Measurements from ENCODE around the gene SEC24C.
"Not testable (repeated sequence)": the region's sequence is repeated elsewhere in the genome, so short reads cannot be mapped to it uniquely, and the experiment has no call there.

SEC24C gene

DNA sequence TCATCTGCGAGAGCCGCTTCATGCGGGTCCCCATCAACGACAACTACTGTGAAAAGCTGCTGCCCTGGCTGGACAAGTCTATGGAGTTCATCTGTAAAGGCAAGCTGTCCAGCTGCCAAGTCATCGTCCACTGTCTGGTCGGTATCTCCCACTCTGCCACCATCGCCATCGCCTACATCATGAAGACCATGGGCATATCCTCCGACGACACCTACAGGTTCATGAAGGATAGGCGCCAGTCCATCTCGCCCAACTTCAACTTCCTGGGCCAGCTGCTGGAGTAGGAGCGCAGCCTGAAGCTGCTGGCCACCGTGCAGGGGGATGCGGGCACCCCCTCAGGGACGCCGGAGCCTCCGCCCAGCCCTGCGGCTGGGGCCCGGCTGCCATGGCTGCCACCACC is 11.7 kb upstream of the SEC24C start:
- DNase-seq (ENCODE audit: low read depth in 2 of 2) = no peak

DNA sequence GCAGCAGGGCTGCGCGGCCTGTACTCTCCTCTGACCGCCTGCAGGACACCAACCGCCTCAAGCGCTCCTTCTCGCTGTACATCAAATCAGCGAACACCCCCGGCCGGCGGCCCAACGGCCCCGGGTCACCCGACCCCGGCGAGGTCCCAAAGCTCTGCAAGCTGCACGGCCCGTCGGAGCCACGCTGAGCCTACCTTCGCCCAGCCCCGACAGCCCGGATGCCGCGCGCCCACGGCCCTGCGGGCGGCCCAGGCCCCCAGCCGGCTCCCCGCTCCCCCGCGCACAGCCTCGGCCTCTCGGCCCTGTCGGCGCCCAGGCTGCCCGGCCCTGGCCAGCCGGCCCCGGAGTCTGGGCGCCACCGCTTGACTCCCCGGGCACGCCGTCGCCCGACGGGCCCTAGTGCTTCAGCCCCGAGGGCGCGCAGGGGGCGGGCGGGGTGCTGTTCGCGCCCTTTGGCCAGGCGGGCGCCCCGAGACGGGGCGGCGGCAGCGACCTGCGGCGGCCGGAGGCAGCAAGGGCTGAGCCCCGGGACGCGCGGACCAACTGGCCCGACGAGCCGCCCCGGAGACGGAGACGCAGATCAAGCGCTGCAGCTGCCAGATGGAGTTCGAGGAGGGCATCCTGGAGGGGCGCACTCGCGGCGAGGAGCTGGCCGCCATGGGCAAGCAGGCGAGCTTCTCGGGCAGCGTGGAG is 11.1 kb upstream of the SEC24C start:
- DNase-seq (ENCODE audit: low read depth in 2 of 2) = no peak

DNA sequence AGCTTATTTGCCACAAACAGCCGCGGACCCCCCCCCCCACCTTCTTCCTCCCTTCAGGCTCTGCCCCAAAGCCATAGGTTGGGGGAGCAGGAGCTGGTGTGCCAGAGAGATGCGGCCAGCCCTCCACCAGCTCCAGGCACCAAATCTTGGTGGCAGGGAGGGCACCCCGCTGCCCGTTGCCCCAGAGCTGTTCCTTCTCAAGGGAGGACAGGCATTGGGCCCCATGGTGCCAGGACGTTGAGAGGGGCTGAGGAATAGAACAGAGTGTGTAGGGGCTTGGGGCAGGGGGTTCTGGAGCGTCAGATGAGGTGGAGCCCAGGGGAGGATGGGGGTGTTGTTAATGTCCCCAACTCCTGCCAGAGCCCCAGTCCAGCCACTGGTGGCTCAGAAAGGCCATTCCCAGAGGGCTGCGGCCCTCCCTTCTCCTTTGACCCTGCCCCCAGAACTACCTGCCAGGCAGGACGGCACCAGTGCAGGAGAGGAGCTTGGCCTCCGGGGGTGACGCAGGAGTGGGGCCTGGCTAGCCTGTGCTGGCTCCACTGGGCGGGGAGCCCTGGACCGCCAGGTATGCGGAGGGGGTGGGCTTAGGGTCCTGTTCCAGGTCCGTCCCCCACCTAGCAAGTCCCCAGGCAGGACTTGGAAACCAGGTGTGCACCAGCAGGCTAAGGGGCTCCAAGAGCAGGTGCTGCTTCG is 10.0 kb upstream of the SEC24C start:
- no peak for DNase-seq (ENCODE audit: low read depth in 2 of 2)

DNA sequence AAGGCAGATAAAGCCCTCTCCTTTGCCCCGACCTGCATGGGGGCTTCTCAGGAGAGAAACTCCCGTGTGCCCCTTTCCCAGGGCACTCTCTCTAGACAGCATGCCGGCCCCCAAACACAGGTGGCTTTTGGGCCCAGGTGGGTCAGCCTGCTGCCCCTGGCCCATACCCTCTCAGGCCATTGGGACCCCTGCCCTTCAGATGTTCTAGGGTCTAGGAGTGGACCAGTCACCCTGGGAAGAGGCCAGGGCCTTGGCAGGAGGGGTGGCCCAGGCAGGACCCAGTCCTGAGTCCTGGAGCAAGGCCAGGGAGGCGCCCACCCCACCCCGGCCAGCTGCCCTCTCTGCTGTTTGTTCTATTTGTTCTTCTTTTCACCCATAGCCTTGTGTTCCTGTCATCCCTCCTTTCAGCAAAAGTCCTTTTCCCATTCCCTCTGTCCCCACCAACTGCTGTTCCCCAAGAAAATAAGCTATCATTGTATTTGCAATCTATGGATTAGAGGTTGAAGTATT is 9.3 kb upstream of the SEC24C start:
- no peak for DNase-seq (ENCODE audit: low read depth in 2 of 2)

DNA sequence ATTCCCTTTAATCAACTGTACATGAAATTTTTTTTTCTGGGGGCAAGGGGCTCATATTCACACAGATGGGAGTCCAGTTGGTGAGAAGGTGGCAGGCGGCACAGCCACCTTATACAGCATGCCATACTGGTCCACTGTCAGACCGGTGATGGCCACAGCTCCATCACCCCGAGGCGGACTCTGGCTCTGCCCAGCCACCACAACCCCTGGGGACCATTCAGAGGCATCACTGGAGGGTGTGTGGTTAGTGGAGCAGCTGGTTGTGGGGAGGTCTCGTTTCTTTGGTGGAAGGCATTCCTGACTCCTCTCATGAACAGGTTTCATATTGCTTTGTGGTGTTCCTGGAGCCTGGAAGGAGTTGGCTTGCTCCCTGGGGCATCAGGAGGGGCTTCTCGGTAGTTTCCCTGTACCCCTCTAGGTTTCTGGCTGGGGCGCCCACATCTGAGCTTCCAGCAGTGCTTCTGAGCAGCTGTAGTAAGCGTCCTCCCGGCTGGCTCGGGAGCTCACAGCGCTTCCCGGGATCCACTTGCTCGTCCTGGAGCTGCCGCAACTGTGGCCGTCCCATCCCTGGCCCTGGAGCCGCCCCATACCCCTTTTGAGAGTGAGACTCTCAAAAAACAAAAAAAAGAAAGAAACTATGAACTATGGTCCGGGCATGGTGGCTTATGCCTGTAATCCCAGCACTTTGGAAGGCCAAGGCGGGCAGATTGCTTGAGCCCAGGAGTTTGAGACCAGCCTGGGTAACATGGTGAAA is 3.5 kb upstream of the SEC24C start:
- not testable (repeated sequence) for DNase-seq (ENCODE audit: low read depth in 2 of 2)

DNA sequence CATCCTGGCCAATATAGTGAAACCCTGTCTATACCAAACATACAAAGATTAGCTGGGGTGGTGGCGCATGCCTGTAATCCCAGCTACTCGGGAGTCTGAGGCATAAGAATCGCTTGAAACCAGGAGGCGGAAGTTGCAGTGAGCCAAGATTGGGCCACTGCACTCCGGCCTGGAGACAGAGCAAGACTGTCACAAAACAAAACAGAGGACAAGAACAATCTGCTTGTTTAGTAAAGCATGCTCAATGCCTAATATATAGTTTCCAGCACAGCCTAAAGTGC is 1.8 kb upstream of the SEC24C start:
- no peak for DNase-seq (ENCODE audit: low read depth in 2 of 2)

DNA sequence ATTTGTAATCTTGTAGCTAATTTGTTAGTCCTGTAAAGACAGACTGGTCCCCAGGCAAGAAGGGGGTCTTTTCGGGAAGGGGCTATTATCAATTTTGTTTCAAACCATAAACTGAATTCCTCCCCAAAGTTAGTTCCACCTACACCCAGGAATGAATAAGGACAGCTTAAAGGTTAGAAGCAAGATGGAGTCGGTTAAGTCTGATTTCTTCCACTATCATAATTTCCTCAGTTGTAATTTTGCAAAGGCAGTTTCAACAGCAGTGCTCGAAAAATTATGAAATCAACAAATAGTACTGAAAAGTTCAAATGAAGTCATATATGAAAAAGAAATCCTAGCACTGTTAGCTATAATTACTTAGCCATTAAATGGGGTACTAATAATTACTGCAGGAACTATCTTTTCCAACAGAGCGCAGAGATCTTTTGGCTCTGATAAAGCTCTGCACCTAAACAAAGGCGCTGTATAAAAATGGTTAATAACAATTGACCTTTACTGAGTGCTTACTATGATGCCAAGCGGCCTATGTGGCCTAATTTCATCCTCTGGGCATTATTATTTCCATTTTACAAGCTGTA is 756 bp upstream of the SEC24C start:
- DNase-seq (ENCODE audit: low read depth in 2 of 2) = no peak

DNA sequence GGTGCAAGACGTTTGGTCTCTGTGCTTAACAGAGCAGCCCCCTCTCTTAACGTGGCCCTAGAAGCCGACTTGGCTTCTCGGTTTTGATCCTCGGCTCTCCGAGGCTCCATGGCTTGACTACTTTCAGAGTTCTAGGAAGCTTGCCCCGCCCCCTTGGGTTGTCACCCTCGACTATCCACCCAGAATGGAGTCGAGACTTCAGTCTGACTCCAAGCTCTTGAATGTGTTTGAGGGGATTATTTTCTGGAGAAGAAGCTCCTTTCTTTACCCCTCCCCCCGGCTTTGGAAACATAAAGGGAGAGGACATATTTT is 448 bp downstream of the SEC24C start:
- DNase-seq (ENCODE audit: low read depth in 2 of 2) = no peak

DNA sequence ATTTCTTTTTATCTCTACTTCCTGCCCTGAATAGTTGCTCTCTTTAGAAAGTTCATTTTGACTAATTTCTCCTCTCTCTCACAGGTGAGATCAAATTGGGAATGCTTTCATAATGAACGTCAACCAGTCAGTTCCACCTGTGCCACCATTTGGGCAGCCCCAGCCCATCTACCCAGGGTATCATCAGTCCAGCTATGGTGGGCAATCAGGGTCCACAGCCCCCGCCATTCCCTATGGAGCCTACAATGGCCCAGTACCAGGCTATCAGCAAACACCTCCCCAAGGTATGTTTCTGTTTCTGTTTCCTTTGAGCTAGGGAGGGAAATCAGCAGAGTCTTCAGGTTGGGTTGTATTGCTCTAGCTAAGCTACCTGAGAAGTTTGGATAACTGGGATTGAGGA is 2.5 kb downstream of the SEC24C start:
- no peak for DNase-seq (ENCODE audit: low read depth in 2 of 2)

DNA sequence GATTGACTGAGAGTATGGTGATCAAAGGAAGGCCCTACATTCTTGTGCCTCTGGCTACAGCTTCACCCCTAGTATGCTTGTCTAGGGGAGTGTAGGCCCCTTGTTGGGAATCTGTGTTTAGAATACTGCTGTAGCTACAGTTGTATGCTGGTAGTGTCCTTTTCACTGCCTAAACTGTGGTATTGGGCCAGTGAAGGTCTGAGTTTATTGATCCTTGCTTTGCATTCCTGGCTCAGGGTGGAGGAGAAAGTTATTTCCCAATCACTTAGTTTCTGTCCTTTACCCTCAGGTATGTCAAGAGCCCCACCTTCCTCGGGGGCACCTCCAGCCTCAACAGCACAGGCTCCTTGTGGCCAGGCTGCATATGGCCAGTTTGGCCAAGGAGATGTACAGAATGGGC is 6.6 kb downstream of the SEC24C start:
- no peak for DNase-seq (ENCODE audit: low read depth in 2 of 2)

DNA sequence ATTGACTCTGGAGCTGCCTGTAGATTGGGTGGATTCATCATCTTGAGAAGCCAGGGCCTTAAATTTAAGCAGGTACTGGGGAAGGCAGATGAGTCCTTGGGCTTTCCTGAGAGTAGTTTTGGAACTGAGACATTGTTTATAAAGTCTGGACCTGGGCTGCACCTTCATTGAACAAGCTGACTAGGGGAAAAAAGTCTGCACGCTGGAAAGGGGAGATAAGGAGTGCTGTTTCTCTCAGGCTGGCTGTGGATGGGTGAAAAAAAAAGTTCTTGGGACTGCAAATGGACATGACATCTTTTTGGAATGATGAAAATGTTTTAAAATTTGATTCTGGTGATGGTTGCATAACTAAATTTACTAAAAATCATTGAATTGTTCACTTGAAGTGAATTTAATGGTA is 12.0 kb downstream of the SEC24C start:
- no peak for DNase-seq (ENCODE audit: low read depth in 2 of 2)

DNA sequence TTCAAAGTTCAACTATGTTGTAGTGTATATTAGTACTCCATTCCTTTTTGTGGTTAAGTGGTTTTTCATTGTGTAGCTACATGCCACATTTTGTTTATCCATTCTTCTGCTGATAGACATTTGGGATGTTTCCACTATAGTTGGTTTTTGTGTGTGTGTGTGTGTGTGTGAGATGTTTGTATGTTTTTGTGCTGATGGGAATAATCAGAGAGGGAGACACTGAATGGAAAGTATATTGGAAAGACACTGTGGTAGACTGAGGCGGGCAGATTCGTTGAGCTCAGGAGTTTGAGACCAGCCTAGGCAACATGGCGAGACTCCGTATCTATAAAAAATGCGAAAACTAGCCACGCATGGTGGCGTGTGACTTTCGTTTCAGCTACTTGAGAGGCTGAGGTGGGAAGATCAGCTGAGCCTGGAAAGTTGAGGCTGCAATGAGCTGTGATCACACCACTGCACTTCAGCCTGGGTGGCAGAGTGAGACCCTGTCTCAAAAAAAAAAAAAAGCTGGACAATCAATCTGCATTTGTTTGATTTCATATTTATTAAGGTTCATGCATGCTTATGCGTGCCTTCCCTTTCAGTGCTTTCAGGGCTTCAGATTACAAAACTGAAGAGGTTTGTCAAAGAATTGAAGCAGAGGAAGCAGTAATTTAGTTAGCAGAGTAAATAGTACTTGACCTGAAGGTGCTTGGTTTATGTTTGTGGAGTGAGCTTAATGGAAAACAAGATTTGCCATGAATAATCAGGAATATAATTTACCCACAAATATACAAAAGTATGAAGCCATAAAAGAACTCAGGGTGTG is 14.7 kb downstream of the SEC24C start:
- DNase-seq (ENCODE audit: low read depth in 2 of 2) = no peak

DNA sequence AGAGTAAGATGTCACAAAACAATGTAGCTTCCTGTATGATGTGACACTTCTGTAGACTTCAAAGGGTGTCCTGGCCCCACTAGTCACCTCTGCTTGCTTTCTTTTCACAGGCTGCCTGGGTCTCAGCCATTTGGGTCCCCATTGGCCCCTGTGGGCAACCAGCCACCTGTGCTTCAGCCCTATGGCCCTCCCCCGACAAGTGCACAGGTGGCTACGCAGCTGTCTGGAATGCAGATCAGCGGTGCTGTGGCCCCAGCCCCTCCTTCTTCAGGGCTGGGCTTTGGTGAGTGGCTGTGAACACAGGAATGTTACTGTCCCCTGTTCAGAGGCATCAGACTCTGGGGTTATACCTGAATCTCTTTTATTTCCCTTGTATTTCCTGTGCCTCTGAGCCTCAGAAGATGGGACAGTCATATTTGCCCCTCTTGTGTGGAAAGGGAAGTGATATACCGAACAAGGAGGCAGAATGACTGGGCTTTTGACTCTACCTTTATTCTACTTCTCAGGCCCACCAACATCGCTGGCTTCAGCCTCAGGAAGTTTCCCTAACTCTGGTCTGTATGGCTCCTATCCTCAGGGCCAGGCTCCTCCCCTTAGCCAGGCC is 15.4 kb downstream of the SEC24C start:
- no peak for DNase-seq (ENCODE audit: low read depth in 2 of 2)

DNA sequence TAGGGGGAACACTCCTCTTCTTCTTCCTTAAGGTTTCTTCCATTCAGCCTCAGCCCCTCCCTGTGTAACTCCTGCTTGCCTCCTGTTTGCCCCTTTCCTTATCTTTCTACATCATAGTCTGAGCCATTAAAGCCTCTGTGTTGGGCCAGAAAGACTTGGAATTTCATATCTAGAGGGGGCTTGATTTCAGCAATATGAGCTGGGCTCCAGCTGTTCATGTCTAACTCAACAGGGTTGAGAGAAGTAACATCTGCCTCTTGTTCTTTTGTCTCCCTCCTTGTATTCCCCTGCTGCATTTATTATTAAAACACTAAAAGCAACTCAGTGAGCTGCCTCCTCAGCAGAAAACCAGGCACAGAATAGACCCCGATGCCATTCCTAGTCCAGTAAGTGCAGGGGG is 17.6 kb downstream of the SEC24C start:
- no peak for DNase-seq (ENCODE audit: low read depth in 2 of 2)

DNA sequence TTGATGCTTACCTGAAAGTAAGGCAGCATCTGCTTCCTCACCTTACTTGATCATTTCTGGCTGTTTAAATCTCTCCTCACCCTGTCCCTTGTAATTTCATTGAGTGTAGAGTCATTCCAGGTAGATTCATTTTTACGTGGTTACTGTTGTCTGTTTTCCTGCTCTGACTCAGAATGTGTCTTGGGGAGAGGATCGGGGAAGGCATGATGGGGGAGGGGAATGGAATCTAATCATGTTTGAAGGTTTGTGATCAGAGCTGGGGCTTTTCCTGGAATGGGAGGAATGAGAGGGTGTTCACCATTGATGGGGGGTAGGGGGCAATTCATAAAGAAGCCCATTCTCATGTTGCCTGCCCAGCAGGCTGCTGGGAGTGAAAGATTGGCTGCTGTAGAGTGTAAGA is 18.7 kb downstream of the SEC24C start:
- no peak for DNase-seq (ENCODE audit: low read depth in 2 of 2)

DNA sequence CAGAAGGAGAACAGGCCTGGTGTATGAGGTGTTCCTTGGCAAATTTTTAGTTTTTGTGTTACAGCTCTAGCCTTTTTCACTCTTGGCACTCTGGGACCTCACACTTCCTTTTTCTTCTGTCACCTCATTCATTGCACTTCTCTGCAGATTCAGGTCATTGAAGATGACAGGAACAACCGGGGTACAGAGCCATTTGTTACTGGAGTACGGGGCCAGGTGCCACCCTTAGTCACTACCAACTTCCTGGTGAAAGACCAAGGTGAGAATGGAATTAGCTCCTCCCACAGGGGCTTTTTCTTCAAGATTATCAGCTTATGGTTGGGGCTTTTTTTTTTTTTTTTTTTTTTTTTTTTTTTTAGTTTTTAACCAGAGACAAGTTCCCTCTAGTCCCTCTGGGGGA is 19.2 kb downstream of the SEC24C start:
- DNase-seq (ENCODE audit: low read depth in 2 of 2) = no peak

DNA sequence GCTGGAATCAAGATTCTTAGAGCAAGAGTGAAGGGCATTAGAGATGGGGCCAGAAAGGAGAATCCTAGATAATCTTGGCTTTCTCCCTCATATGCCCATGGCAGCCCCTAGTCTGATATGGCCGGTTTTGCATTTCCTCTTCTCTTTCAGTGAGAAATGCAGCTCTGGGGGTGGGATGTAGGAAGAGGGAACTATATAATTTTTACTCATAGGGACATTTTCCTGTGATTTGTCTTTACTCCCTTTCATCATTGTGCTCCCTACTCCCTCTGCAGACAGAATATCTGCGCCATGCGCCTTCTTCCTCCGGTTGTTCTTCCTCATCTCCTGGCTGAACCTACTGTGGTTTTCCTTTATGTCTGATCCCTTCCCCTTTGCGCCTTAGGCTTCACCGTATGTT is 20.9 kb downstream of the SEC24C start:
- DNase-seq (ENCODE audit: low read depth in 2 of 2) = no peak

DNA sequence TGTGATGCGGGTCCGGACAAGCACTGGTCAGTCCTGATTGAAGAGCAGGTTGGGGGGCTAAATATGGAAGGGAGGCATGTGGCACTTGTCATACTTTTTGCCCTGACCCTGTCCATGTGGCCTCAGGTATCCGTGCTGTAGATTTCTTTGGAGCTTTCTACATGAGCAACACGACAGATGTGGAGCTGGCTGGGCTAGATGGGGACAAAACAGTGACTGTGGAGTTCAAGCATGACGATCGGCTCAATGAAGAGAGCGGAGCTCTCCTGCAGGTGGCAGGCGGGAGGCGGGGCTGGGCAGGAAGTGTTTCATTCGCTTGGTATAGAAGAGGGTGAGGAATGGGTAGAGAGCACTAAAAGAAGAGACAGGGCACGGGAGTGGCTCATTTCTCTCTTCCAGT is 24.7 kb downstream of the SEC24C start:
- no peak for DNase-seq (ENCODE audit: low read depth in 2 of 2)

DNA sequence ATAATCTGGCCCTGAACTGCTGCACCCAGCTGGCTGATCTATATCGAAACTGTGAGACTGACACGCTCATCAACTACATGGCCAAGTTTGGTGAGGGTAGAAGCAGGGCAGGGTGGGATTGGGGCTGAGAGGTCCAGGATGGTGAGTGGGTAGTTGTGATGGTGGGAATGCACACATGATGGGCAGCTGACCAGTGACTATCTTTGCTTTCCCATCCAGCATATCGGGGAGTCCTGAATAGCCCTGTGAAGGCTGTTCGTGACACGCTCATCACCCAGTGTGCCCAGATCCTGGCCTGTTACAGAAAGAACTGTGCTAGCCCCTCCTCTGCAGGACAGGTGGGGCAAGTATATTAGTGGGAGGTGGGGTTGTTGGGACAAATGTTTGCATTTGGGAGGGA is 25.2 kb downstream of the SEC24C start:
- no peak for DNase-seq (ENCODE audit: low read depth in 2 of 2)

DNA sequence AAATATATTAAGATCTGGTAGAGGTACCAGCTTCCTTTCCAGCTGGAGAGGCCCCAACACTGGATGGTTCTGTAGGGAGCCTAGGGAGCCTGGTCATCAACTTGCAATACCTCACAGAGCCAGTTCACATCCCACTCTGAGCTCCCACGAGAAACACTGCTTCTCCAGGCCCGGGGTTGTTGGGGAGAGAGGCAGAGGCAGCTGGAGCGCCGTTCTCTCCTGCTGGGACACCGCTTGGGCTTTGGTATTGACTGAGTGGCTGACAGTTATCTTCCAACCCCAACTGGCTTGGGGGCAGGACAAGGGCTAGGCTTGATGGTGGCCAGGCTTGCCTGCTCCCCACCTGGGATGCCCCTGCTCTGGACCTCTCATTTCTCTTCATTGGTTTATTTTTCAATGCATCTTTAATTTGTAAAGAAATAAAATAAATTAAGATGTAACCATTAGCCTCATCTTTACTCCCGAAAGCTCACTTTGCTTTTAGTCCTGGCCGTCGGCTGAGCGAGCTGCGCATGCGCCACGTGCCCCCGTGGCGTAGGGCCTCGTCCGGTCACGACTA is 27.6 kb downstream of the SEC24C start:
- DNase-seq (ENCODE audit: low read depth in 2 of 2) = no peak

All from fibroblast of skin of left biceps (primary cell).